Smooth muscle cell of the pulmonary artery (primary cell): ENCODE measurements around the gene MDH1. TPM values are rescaled to one million over a fixed set of nuclear protein-coding genes. Genes with fewer than 3 reads are reported as not detected.

Experiments used
- total RNA-seq: library from RNA; depleted of rRNA; stranded (reverse); fragments of >200 nt; gene quantifications from 2 replicates; pipeline ENCODE4 v1.2.3, GENCODE V29; 2014

MDH1 gene
- 126 and 145 TPM in 2 replicates for total RNA-seq

GRCh38 chr2:63588385-63589147, at the start of gene MDH1, which contains the start of gene WDPCP:
MDH1 (plus strand) TSS chr2:63588963; CDS start chr2:63589044, 81 bp downstream.
WDPCP (minus strand) TSS chr2:63588477; CDS start chr2:63588271, 206 bp downstream.

Other genes starting within 250 kb of the MDH1 start
- gene WDPCP, start 486 bp upstream of the MDH1 start, total RNA-seq, result 11.6 and 14.7 TPM in 2 replicates